HEK293 (cell line): ENCODE results near the gene KRT222.

Source experiments
- CTCF ChIA-PET: fragments of 350-600 bp; formaldehyde crosslinking; extraction: SDS; loops from one replicate; lab custom pipeline; 2021; ENCODE audit warnings: antibody characterized with exemption; lab: Yijun Ruan, JAX
- POLR2A ChIA-PET: fragments of 300-600 bp; formaldehyde crosslinking; extraction: SDS; loops from one replicate; lab custom pipeline; 2020; ENCODE audit warnings: antibody characterized with exemption, inconsistent platforms; lab: Yijun Ruan, JAX
- H3K27ac ChIP-seq: fragments of 200-500 bp; sonication (Bioruptor generic); 2 replicates; pipeline ENCODE4 v1.5.1; 2014; ENCODE audit warnings: low read depth, low read length, control low read depth, inconsistent platforms; ENCODE audit errors: extremely low read depth
- H3K36me3 ChIP-seq, 2 experiments: fragments of 200-500 bp in 1 of 2; sonication (Bioruptor generic) in 1 of 2; 1 replicate in 1 of 2; 2 replicates in 1 of 2; pipeline ENCODE4 v1.5.1; 2014 to 2017; ENCODE audit warnings: inconsistent platforms in 2 of 2, low read length in 2 of 2; ENCODE audit not compliant: control insufficient read depth in 2 of 2, insufficient read depth in 1 of 2
- H3K4me1 ChIP-seq: fragments of 200-500 bp; sonication (Bioruptor generic); 2 replicates; pipeline ENCODE4 v1.5.1; 2014; ENCODE audit warnings: mild to moderate bottlenecking, low read length, inconsistent platforms; ENCODE audit not compliant: control insufficient read depth, insufficient read depth
- H3K4me3 ChIP-seq: 2 replicates; pipeline ENCODE4 v1.5.1; 2011; ENCODE audit warnings: low read depth, mild to moderate bottlenecking, control low read depth, low read length, moderate library complexity
- H3K9me3 ChIP-seq: fragments of 200-500 bp; sonication (Bioruptor generic); 2 replicates; pipeline ENCODE4 v1.5.1; 2014; ENCODE audit warnings: low read depth, low read length, inconsistent platforms; ENCODE audit not compliant: control insufficient read depth, insufficient read depth
- EGR2 ChIP-seq: fragments of 450-650 bp; formaldehyde crosslinking; IDR thresholded peaks from 2 replicates; pipeline ENCODE4 v1.5.1; 2016; ENCODE audit warnings: low read depth, missing biosample characterization, missing genetic modification characterization
- GLIS1 ChIP-seq: fragments of 450-650 bp; formaldehyde crosslinking; IDR thresholded peaks from 2 replicates; pipeline ENCODE4 v1.5.1; 2016; ENCODE audit warnings: missing biosample characterization, missing genetic modification characterization
- KLF7 ChIP-seq: fragments of 450-650 bp; formaldehyde crosslinking; IDR thresholded peaks from 2 replicates; pipeline ENCODE4 v1.5.1; 2016; ENCODE audit warnings: missing biosample characterization, missing genetic modification characterization, borderline replicate concordance
- TRIM28 ChIP-seq: IDR thresholded peaks from 2 replicates; pipeline ENCODE4 v1.6.1; 2011; ENCODE audit warnings: low read length, control low read depth, borderline replicate concordance
- ZNF239 ChIP-seq: fragments of 450-650 bp; formaldehyde crosslinking; IDR thresholded peaks from 2 replicates; pipeline ENCODE4 v1.5.1; 2016; ENCODE audit warnings: missing biosample characterization, missing genetic modification characterization
- ZNF26 ChIP-seq: fragments of 450-650 bp; formaldehyde crosslinking; IDR thresholded peaks from 2 replicates; pipeline ENCODE4 v1.5.1; 2016; ENCODE audit warnings: missing biosample characterization, missing genetic modification characterization
- ZNF354C ChIP-seq: fragments of 450-650 bp; formaldehyde crosslinking; IDR thresholded peaks from 2 replicates; pipeline ENCODE4 v1.5.1; 2016; ENCODE audit warnings: missing biosample characterization, missing genetic modification characterization, low read depth, borderline replicate concordance
- ZNF37A ChIP-seq: fragments of 450-650 bp; IDR thresholded peaks from 2 replicates; pipeline ENCODE4 v1.5.1; 2018; ENCODE audit warnings: missing biosample characterization, missing genetic modification characterization
- ZNF530 ChIP-seq: fragments of 450-650 bp; formaldehyde crosslinking; IDR thresholded peaks from 2 replicates; pipeline ENCODE4 v1.5.1; 2016; ENCODE audit warnings: low read depth, missing biosample characterization, missing genetic modification characterization
- ZNF629 ChIP-seq: fragments of 450-650 bp; formaldehyde crosslinking; IDR thresholded peaks from 2 replicates; pipeline ENCODE4 v1.5.1; 2017; ENCODE audit warnings: missing biosample characterization, missing genetic modification characterization
- ZNF664 ChIP-seq: fragments of 450-650 bp; formaldehyde crosslinking; IDR thresholded peaks from 2 replicates; pipeline ENCODE4 v1.5.1; 2016; ENCODE audit warnings: missing biosample characterization, missing genetic modification characterization
- ZNF76 ChIP-seq: fragments of 450-650 bp; formaldehyde crosslinking; IDR thresholded peaks from 2 replicates; pipeline ENCODE4; 2016; ENCODE audit warnings: low read depth, missing biosample characterization, missing genetic modification characterization, borderline replicate concordance
- ZNF768 ChIP-seq: fragments of 450-650 bp; formaldehyde crosslinking; IDR thresholded peaks from 2 replicates; pipeline ENCODE4 v1.5.1; 2018; ENCODE audit warnings: missing biosample characterization, mild to moderate bottlenecking, missing genetic modification characterization
- TF ChIP-seq, protein P1 (sequence below): fragments of 450-650 bp; formaldehyde crosslinking; IDR thresholded peaks from 2 replicates; pipeline ENCODE4 v1.5.1; 2016; ENCODE audit warnings: missing biosample characterization, missing genetic modification characterization, low read depth
- TF ChIP-seq, protein P2 (sequence below): fragments of 450-650 bp; formaldehyde crosslinking; IDR thresholded peaks from 2 replicates; pipeline ENCODE4 v1.5.1; 2016; ENCODE audit warnings: missing biosample characterization, missing genetic modification characterization
- TF ChIP-seq, protein P3 (sequence below): fragments of 450-650 bp; formaldehyde crosslinking; IDR thresholded peaks from 2 replicates; pipeline ENCODE4 v1.5.1; 2016; ENCODE audit warnings: missing biosample characterization, missing genetic modification characterization
- TF ChIP-seq, protein P4 (sequence below): fragments of 450-650 bp; formaldehyde crosslinking; conservative IDR thresholded peaks from 2 replicates; pipeline ENCODE4 v1.5.1; 2016; ENCODE audit warnings: low read depth, missing biosample characterization, missing genetic modification characterization
- TF ChIP-seq, protein P5 (sequence below): fragments of 450-650 bp; formaldehyde crosslinking; IDR thresholded peaks from 2 replicates; pipeline ENCODE4 v1.5.1; 2017; ENCODE audit warnings: missing biosample characterization, mild to moderate bottlenecking, missing genetic modification characterization, moderate library complexity

Gene KRT222

DNA sequence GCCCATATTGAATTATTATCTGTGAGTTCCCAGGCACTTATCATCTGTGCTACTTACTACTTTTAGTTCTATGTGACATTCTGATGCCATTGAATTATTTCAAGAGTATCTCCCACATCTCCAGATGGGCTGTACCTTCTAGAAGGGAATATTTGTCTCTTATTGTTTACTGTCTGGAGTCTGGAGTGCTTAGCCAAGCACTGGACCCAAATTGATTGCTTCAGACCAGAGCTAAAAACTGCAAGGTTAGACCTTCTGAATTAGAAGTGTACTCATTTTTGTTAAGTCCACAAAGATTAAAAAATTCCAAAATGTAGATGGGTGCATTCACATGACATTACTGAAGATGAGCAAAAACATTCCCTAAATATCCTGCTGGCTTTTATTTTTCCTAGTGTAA, 16.0 kb upstream of the KRT222 start:
- Histone ChIP-seq H3K27ac (no peak overlapping the region), H3K4me1 (no peaks in the 10 kb centered on the region), H3K4me3 (no peak overlapping the region), H3K36me3 (no peaks in the 10 kb centered on the region), H3K9me3 (no peaks in the 10 kb centered on the region)
- CTCF ChIA-PET = interaction anchor here (2.9 kb wide), 1 partner anchor 61 kb away, joined by 9 read pairs; no protein-coding TSS in a partner anchor
- POLR2A ChIA-PET = no interaction called here
- TF ChIP-seq ZNF664 (tag by site-specific recombination) (no peak), GLIS1 (tag by site-specific recombination) (no peak), ZNF354C (tag by site-specific recombination) (no peak), ZNF530 (tag by site-specific recombination) (no peak), EGR2 (tag by site-specific recombination) (no peak), ZNF629 (tag by site-specific recombination) (no peak), ZNF26 (tag by site-specific recombination) (no peak)
- TF ChIP-seq, protein P1, sequence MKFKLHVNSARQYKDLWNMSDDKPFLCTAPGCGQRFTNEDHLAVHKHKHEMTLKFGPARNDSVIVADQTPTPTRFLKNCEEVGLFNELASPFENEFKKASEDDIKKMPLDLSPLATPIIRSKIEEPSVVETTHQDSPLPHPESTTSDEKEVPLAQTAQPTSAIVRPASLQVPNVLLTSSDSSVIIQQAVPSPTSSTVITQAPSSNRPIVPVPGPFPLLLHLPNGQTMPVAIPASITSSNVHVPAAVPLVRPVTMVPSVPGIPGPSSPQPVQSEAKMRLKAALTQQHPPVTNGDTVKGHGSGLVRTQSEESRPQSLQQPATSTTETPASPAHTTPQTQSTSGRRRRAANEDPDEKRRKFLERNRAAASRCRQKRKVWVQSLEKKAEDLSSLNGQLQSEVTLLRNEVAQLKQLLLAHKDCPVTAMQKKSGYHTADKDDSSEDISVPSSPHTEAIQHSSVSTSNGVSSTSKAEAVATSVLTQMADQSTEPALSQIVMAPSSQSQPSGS = no peak
- TF ChIP-seq, protein P2, sequence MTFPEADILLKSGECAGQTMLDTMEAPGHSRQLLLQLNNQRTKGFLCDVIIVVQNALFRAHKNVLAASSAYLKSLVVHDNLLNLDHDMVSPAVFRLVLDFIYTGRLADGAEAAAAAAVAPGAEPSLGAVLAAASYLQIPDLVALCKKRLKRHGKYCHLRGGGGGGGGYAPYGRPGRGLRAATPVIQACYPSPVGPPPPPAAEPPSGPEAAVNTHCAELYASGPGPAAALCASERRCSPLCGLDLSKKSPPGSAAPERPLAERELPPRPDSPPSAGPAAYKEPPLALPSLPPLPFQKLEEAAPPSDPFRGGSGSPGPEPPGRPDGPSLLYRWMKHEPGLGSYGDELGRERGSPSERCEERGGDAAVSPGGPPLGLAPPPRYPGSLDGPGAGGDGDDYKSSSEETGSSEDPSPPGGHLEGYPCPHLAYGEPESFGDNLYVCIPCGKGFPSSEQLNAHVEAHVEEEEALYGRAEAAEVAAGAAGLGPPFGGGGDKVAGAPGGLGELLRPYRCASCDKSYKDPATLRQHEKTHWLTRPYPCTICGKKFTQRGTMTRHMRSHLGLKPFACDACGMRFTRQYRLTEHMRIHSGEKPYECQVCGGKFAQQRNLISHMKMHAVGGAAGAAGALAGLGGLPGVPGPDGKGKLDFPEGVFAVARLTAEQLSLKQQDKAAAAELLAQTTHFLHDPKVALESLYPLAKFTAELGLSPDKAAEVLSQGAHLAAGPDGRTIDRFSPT (tag by site-specific recombination) = no peak
- TF ChIP-seq, protein P3, sequence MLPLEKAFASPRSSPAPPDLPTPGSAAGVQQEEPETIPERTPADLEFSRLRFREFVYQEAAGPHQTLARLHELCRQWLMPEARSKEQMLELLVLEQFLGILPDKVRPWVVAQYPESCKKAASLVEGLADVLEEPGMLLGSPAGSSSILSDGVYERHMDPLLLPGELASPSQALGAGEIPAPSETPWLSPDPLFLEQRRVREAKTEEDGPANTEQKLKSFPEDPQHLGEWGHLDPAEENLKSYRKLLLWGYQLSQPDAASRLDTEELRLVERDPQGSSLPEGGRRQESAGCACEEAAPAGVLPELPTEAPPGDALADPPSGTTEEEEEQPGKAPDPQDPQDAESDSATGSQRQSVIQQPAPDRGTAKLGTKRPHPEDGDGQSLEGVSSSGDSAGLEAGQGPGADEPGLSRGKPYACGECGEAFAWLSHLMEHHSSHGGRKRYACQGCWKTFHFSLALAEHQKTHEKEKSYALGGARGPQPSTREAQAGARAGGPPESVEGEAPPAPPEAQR (tag by site-specific recombination) = no peak
- TF ChIP-seq, protein P4, sequence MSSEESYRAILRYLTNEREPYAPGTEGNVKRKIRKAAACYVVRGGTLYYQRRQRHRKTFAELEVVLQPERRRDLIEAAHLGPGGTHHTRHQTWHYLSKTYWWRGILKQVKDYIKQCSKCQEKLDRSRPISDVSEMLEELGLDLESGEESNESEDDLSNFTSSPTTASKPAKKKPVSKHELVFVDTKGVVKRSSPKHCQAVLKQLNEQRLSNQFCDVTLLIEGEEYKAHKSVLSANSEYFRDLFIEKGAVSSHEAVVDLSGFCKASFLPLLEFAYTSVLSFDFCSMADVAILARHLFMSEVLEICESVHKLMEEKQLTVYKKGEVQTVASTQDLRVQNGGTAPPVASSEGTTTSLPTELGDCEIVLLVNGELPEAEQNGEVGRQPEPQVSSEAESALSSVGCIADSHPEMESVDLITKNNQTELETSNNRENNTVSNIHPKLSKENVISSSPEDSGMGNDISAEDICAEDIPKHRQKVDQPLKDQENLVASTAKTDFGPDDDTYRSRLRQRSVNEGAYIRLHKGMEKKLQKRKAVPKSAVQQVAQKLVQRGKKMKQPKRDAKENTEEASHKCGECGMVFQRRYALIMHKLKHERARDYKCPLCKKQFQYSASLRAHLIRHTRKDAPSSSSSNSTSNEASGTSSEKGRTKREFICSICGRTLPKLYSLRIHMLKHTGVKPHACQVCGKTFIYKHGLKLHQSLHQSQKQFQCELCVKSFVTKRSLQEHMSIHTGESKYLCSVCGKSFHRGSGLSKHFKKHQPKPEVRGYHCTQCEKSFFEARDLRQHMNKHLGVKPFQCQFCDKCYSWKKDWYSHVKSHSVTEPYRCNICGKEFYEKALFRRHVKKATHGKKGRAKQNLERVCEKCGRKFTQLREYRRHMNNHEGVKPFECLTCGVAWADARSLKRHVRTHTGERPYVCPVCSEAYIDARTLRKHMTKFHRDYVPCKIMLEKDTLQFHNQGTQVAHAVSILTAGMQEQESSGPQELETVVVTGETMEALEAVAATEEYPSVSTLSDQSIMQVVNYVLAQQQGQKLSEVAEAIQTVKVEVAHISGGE (tag by site-specific recombination) = no peak

GRCh38 chr17:40679523-40679907, 14.5 kb upstream of the KRT222 start:
- ChIA-PET CTCF (no interaction called here), POLR2A (no interaction called here)
- TF ChIP-seq TRIM28 = no peak
- TF ChIP-seq, protein P5, sequence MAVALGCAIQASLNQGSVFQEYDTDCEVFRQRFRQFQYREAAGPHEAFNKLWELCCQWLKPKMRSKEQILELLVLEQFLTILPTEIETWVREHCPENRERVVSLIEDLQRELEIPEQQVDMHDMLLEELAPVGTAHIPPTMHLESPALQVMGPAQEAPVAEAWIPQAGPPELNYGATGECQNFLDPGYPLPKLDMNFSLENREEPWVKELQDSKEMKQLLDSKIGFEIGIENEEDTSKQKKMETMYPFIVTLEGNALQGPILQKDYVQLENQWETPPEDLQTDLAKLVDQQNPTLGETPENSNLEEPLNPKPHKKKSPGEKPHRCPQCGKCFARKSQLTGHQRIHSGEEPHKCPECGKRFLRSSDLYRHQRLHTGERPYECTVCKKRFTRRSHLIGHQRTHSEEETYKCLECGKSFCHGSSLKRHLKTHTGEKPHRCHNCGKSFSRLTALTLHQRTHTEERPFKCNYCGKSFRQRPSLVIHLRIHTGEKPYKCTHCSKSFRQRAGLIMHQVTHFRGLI (tag by site-specific recombination) = no peak
- no peak for TF ChIP-seq ZNF239 (tag by site-specific recombination)
- no peak for TF ChIP-seq KLF7
- no peak for TF ChIP-seq ZNF37A (tag by site-specific recombination)
- TF ChIP-seq ZNF768 = no peak
- TF ChIP-seq, protein P1 = no peak
- TF ChIP-seq ZNF76 (tag by site-specific recombination) = no peak

More at GRCh38 chr17:40679523-40679907, 14.5 kb upstream of the KRT222 start:
- Histone ChIP-seq H3K27ac (no peak overlapping the region), H3K36me3 (no peaks in the 10 kb centered on the region), H3K4me1 (no peaks in the 10 kb centered on the region), H3K4me3 (no peak overlapping the region), H3K9me3 (no peaks in the 10 kb centered on the region)
